HFFc6 (cell line): ENCODE results near the gene SERPINB10. TPM values are rescaled to one million over a fixed set of nuclear protein-coding genes. Genes with fewer than 3 reads are reported as not detected.

Experiments
- DNase-seq: peaks from one replicate; pipeline ENCODE4 v3.0.0-alpha.2; 2018
- H3K27ac Mint-ChIP-seq: 2 replicates; pipeline ENCODE4 v1.8.0; 2020; ENCODE audit warnings: mild to moderate bottlenecking, mixed read lengths
- H3K27me3 Mint-ChIP-seq: 2 replicates; pipeline ENCODE4 v1.8.0; 2021; ENCODE audit warnings: mild to moderate bottlenecking, moderate library complexity, mixed read lengths; ENCODE audit not compliant: insufficient read depth
- H3K36me3 Mint-ChIP-seq: 2 replicates; pipeline ENCODE4 v1.8.0; 2021; ENCODE audit warnings: low read depth, mixed read lengths
- H3K4me1 Mint-ChIP-seq: 2 replicates; pipeline ENCODE4 v1.8.0; 2020; ENCODE audit warnings: low read depth, mixed read lengths
- H3K4me3 Mint-ChIP-seq: 2 replicates; pipeline ENCODE4 v1.8.0; 2020; ENCODE audit warnings: mild to moderate bottlenecking, moderate library complexity, mixed read lengths
- H3K9me3 Mint-ChIP-seq: 2 replicates; pipeline ENCODE4 v1.8.0; 2020; ENCODE audit warnings: mild to moderate bottlenecking, mixed read lengths
- total RNA-seq, 6 experiments: library from RNA; stranded (reverse); fragmentation: NEBNext Ultra II Directional; extraction: Animal tissue kit (Norgen Biotek cat#: 25700); gene quantifications; 2 replicates in 1 of 6; 3 replicates in 5 of 6; pipeline ENCODE4 v1.2.3, GENCODE V29; 2021
- TF ChIP-seq, protein P1 (sequence below): fragments of 200-600 bp; sonication (generic); IDR thresholded peaks from 2 replicates; pipeline ENCODE4 v1.5.0; 2021; ENCODE audit warnings: antibody characterized with exemption, mild to moderate bottlenecking

SERPINB10 gene
- total RNA-seq, 6 experiments from 2014 or later, result 1.3 to 5.0 (median 1.8) TPM

DNA sequence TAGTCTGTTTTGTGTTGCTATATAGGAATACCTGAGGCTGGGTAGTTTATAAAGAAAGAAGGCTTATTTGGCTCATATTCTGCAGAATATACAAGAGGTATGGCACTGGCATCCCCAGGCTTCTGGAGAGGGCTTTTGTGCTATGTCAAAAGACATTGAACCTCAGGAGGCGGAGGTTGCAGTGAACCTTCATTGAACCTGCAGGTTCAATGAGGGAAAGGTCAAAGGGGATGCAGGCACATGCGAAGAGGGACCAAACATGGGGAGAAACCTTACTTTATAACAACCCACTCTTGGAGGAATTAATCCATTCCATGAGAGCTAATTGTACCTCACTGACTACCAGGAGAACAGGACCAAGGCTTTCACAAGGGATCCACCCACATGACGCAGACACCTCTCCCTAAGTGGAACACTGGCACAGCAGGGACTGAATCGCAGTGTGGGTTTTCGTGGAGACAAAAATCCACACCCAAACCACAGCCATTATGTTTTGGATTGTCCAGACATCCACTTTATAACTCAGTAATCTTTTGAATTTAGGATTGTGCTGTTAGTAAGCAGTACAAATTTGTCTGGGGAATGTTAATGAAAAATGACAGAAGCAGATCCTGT, 58.1 kb downstream of the SERPINB10 start:
- Mint-ChIP-seq H3K9me3 (no peaks in the 10 kb centered on the region), H3K27me3 (peaks cover 6% of the 10 kb centered on the region)

GRCh38 chr18:63969942-63970808, 62.4 kb downstream of the SERPINB10 start, which contains the start of gene SERPINB8:
Gene SERPINB8, plus strand, starts transcription at chr18:63970081. Its CDS starts 8,228 bp downstream, at chr18:63978309.
- Mint-ChIP-seq H3K4me3 (peak within 1 kb of the TSS; percentile 92), H3K27me3 (peaks cover 1% of the 10 kb centered on the region), H3K27ac (peak within 1 kb of the TSS; percentile 96), H3K36me3 (peaks cover 5% of the 10 kb centered on the region; the same call in 1 of the 2 replicates), H3K9me3 (no peaks in the 10 kb centered on the region), H3K4me1 (peaks cover 59% of the 10 kb centered on the region)
- TF ChIP-seq, protein P1, sequence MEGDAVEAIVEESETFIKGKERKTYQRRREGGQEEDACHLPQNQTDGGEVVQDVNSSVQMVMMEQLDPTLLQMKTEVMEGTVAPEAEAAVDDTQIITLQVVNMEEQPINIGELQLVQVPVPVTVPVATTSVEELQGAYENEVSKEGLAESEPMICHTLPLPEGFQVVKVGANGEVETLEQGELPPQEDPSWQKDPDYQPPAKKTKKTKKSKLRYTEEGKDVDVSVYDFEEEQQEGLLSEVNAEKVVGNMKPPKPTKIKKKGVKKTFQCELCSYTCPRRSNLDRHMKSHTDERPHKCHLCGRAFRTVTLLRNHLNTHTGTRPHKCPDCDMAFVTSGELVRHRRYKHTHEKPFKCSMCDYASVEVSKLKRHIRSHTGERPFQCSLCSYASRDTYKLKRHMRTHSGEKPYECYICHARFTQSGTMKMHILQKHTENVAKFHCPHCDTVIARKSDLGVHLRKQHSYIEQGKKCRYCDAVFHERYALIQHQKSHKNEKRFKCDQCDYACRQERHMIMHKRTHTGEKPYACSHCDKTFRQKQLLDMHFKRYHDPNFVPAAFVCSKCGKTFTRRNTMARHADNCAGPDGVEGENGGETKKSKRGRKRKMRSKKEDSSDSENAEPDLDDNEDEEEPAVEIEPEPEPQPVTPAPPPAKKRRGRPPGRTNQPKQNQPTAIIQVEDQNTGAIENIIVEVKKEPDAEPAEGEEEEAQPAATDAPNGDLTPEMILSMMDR, result no peak
- peak; percentile 95 for DNase-seq

More for the DNA sequence above, 58.1 kb downstream of the SERPINB10 start:
- peaks cover 41% of the 10 kb centered on the region for H3K4me1 Mint-ChIP-seq
- TF ChIP-seq, protein P1, result no peak
- DNase-seq, result no peak
- H3K36me3 Mint-ChIP-seq, result no peaks in the 10 kb centered on the region
- no peak overlapping the region for H3K4me3 Mint-ChIP-seq
- no peak overlapping the region for H3K27ac Mint-ChIP-seq

DNA sequence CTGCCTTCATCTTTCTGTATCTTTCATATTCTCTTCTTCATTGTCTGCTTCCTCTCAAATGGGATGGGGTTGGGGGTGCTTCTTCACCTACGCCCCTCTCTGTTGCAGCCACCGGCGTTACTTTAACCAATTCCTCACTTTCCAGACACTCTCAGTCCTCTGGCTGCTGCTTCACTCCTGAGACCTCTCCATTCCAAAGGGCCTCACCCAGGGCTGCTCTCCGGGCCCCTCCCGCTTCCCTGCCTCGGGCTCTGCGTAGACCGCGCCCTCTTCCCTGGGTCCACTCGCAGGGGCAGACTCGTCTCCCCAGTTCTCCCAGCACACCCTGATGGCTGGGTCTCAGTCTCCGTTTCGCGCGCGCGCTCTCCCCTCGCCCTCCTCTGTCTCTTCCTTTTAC, 63.0 kb downstream of the SERPINB10 start:
- DNase-seq, result peak; percentile 36
- TF ChIP-seq, protein P1, result no peak
- peaks cover 5% of the 10 kb centered on the region; the same call in 1 of the 2 replicates for H3K36me3 Mint-ChIP-seq
- peak overlapping the region; percentile 92 for H3K4me3 Mint-ChIP-seq
- no peaks in the 10 kb centered on the region for H3K9me3 Mint-ChIP-seq
- peaks cover 1% of the 10 kb centered on the region for H3K27me3 Mint-ChIP-seq
- peak overlapping the region; percentile 96 for H3K27ac Mint-ChIP-seq
- peaks cover 65% of the 10 kb centered on the region for H3K4me1 Mint-ChIP-seq

DNA sequence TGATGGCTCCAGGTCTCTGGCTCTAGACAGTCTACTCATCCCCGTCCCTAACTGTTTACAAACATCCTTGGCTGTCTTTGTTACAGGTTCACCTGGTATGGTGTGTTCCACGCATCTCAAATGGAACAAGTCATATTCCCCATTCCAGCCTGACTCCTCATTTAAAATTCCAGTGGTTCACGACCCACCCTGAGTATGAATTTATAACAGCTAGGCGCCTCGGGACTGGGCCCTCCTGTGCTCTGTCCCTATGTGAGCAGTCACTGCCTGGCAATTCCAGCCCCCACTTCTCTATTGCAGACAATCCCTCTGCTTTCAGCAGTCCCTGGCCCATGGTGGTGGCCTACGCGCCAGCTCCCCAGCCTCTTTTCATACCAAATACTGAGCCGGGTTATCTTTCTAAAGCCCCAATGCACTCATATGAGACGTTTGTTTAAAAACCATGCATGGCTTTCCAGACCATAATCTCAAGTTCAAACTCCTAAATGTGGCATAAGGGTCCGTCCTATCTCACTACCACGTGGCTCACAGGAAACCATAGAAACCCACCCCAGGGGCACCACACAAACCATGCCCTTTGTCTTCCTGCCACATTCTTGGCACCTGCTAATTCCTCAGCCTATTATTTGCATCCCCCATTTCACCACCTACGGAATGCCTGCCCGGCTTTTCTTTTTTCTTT, 63.7 kb downstream of the SERPINB10 start:
- Mint-ChIP-seq H3K27me3 (peaks cover 1% of the 10 kb centered on the region), H3K36me3 (peaks cover 5% of the 10 kb centered on the region; the same call in 1 of the 2 replicates), H3K4me1 (peaks cover 65% of the 10 kb centered on the region), H3K4me3 (peak overlapping the region; percentile 92), H3K27ac (peak overlapping the region; percentile 96), H3K9me3 (no peaks in the 10 kb centered on the region)
- DNase-seq, result no peak
- TF ChIP-seq, protein P1, result no peak

- TF ChIP-seq, protein P1, result no peak
- Mint-ChIP-seq H3K9me3 (no peaks in the 10 kb centered on the region), H3K4me1 (peaks cover 65% of the 10 kb centered on the region), H3K27ac (peak overlapping the region; percentile 96), H3K27me3 (no peaks in the 10 kb centered on the region; the same call in none of the 2 replicates), H3K4me3 (peak overlapping the region; percentile 92), H3K36me3 (peaks cover 5% of the 10 kb centered on the region; the same call in 1 of the 2 replicates)
- no peak for DNase-seq
Observed at GRCh38 chr18:63972002-63972376, 64.2 kb downstream of the SERPINB10 start.
